ENCODE measurements around the gene HLA-DQA2.
"Not testable (repeated sequence)": the region's sequence is repeated elsewhere in the genome, so short reads cannot be mapped to it uniquely, and the experiment has no call there.

The HLA-DQA2 gene

GRCh38 chr6:32741031-32741960 is at the start of gene HLA-DQA2:
HLA-DQA2 (plus strand) TSS chr6:32741391; CDS start chr6:32741444, 53 bp downstream.
- DNase-seq: no peak

GRCh38 chr6:32692019-32692418 is 49.2 kb upstream of the HLA-DQA2 start:
- peak; percentile 55 for DNase-seq

- no peak for DNase-seq
Observed at GRCh38 chr6:32697031-32697430, 44.2 kb upstream of the HLA-DQA2 start.

GRCh38 chr6:32700391-32701040 is 40.7 kb upstream of the HLA-DQA2 start:
- peak; percentile 19 for DNase-seq

GRCh38 chr6:32703347-32703746 is 37.8 kb upstream of the HLA-DQA2 start:
- DNase-seq: no peak

GRCh38 chr6:32705164-32705563 is 36.0 kb upstream of the HLA-DQA2 start:
- not testable (repeated sequence) for DNase-seq

GRCh38 chr6:32709625-32710024 is 31.6 kb upstream of the HLA-DQA2 start:
- DNase-seq: no peak

GRCh38 chr6:32713241-32713640 is 27.9 kb upstream of the HLA-DQA2 start:
- no peak for DNase-seq

GRCh38 chr6:32716396-32716795 is 24.8 kb upstream of the HLA-DQA2 start:
- no peak for DNase-seq

- DNase-seq: no peak
Observed at GRCh38 chr6:32718879-32719278, 22.3 kb upstream of the HLA-DQA2 start.

- no peak for DNase-seq
Observed at GRCh38 chr6:32738126-32738525, 3.1 kb upstream of the HLA-DQA2 start.

GRCh38 chr6:32742374-32742773 is 1.2 kb downstream of the HLA-DQA2 start:
- DNase-seq: no peak

- no peak for DNase-seq
Observed at GRCh38 chr6:32744776-32745175, 3.6 kb downstream of the HLA-DQA2 start.

GRCh38 chr6:32745649-32746048 is 4.5 kb downstream of the HLA-DQA2 start:
- not testable (repeated sequence) for DNase-seq

- no peak for DNase-seq
Observed at GRCh38 chr6:32752580-32752979, 11.4 kb downstream of the HLA-DQA2 start.

- DNase-seq: no peak
Observed at GRCh38 chr6:32759669-32760068, 18.5 kb downstream of the HLA-DQA2 start.

- DNase-seq: no peak
Observed at GRCh38 chr6:32761072-32761471, 19.9 kb downstream of the HLA-DQA2 start.

GRCh38 chr6:32761548-32761947 is 20.4 kb downstream of the HLA-DQA2 start:
- no peak for DNase-seq

- DNase-seq: no peak
Observed at GRCh38 chr6:32763421-32763820, 22.2 kb downstream of the HLA-DQA2 start, which contains the start of gene HLA-DQB2. HLA-DQB2 (minus strand) TSS chr6:32763532; CDS start chr6:32763470, 62 bp downstream.

GRCh38 chr6:32764048-32764447 is 22.9 kb downstream of the HLA-DQA2 start:
- no peak for DNase-seq

- DNase-seq: no peak
Observed at GRCh38 chr6:32772656-32773055, 31.5 kb downstream of the HLA-DQA2 start.

- no peak for DNase-seq
Observed at GRCh38 chr6:32774426-32774825, 33.2 kb downstream of the HLA-DQA2 start.

GRCh38 chr6:32775071-32775470 is 33.9 kb downstream of the HLA-DQA2 start:
- DNase-seq: no peak

- no peak for DNase-seq
Observed at GRCh38 chr6:32779036-32779435, 37.8 kb downstream of the HLA-DQA2 start.
